Measurements from ENCODE around the gene EGFLAM.
A peak's percentile ranks its signal among the peaks of the same experiment; 100 is the strongest.

The EGFLAM gene

DNA sequence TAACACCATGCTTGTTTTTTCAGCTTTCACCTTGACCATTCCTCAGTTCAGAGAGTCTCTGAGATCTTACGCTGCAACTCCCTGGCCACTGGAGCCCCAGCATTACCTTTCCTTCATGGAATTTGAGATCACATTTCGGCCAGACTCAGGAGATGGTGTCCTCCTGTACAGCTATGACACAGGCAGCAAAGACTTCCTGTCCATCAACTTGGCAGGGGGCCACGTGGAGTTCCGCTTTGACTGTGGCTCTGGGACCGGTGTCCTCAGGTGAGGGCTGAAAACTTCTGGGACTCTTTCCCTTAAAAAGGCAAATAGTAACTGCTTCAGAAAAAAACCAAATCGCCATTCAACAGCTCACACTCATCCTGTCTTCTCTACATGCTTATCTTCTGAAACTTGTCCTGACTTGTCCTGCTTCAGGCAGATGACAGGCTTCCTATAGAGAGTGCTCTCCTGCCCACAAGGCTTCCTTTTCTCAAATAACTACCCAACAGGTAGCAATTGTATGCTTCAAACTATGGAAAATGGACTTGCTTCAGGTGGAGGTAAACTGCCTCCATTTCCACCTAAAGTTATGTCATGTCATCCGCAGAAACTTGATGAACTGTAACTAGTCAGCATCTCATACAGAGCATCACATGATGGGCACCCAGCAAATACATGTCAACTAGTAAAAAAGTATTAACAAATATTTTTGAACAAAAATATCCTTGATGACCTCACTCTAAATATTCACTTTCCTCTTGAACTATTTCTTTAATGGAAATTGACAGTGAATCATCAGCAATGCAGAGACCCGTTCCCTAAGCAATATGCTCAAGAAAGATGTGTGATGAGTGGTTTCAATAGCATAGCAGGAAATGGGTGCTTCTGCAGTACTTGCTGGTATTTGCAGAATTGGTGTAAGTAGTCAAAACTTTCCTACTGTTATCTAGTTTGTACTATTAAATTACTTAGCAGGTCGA lies 168.9 kb downstream of the EGFLAM start:
- Mint-ChIP-seq H3K4me1 (no peaks in the 10 kb centered on the region), H3K27me3 (peaks cover 14% of the 10 kb centered on the region), H3K27ac (no peak overlapping the region), H3K4me3 (no peak overlapping the region), H3K9me3 (no peaks in the 10 kb centered on the region), H3K36me3 (no peaks in the 10 kb centered on the region)

DNA sequence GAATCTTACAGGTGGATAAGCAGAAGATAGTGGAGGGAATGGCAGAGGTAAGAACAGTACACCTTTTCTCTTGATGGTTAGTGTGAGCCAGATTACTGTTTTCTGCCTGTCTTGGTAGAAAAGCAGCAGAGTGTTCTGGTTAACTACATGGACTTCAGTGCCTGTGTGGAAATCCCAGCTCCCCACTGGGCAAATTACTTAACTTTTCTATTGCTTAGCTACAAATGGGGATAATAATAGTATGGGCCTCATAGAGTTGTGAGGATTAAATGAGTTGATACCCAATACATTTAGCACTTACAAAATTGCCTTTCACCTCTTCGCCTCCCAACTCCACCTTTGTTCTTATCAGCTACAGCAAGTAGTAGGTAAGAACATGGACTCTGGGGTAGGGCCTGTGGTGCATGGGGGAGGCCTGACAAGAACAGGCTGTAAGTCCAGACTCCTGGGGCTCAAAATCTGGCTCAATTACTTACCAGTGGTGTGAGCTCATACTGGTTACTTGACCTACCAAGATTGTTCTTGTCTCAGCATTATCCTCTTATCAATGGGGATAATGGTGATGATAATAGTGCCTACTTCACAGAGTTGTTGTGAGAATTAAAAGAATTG lies 173.0 kb downstream of the EGFLAM start:
- Mint-ChIP-seq H3K27me3 (peaks cover 16% of the 10 kb centered on the region), H3K4me1 (no peaks in the 10 kb centered on the region), H3K36me3 (no peaks in the 10 kb centered on the region), H3K9me3 (no peaks in the 10 kb centered on the region), H3K4me3 (no peak overlapping the region), H3K27ac (no peak overlapping the region)

DNA sequence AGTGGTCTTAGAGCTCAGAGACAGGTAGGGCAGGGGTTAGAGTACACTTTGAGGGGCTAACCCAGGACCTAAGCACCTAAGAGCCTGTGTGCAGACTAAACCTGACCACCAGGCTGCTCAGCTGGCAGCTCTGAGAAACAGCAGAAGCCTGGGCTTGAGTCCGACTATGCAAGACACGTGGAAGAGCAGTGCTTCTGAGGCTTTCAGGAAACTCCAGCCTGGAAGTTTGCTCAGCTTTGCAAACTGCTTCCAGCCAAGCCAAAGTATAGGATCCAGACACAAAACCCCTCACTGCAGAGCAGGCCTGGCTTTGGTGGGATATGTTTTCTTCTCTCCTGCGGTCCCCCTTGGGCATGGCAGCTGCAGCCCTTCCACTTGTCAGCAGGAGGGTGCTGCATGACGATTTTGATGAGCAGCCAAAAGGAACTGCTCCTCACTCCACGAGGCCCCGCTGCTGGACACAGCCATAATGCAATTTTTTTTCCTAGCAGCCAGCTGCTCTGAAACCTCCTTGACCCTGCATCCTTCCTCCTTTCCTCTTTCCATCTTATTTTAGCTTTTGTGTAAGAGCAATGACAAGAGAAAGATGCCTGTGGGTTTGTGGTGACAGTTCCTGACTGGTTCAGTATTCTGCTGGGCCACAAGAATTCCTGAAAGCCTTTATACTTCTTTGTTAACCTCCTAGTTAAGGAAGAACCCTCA lies 175.0 kb downstream of the EGFLAM start:
- Mint-ChIP-seq H3K4me3 (no peak overlapping the region), H3K9me3 (no peaks in the 10 kb centered on the region), H3K27me3 (peaks cover 14% of the 10 kb centered on the region), H3K36me3 (no peaks in the 10 kb centered on the region), H3K4me1 (no peaks in the 10 kb centered on the region), H3K27ac (no peak overlapping the region)

DNA sequence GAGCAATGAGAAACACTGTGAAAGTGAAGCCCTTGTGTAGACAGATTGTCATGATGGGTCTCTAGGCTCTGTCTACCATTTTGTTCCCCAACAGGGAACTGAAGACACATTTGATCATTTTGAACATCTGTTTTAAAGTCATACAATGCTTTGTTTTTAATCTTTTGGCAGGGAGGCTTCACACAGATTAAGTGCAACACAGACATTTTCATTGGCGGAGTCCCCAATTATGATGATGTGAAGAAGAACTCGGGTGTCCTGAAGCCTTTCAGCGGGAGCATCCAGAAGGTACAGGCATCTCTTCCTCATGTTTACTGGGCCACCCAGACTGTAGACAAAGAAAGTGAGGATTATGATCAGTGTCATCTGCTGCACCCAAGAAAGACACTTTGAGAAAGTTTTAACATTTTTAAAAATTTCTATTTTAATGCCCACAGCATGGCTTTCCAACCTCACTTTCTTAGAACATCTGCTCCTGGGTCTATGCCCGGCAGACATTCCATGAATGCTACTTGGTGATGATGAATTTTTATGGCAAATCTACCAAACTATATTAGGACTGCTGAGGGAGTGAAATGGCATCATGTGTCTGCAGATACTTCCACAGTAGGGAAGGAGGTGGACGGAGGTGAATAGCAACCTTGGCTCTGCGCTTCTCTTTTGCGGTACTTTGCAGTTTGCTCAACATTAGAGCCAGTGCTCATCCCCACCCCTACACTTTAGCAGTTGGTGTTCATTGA lies 176.8 kb downstream of the EGFLAM start:
- H3K27ac Mint-ChIP-seq, result no peak overlapping the region
- no peaks in the 10 kb centered on the region for H3K36me3 Mint-ChIP-seq
- H3K4me1 Mint-ChIP-seq, result no peaks in the 10 kb centered on the region
- no peaks in the 10 kb centered on the region for H3K9me3 Mint-ChIP-seq
- peaks cover 9% of the 10 kb centered on the region for H3K27me3 Mint-ChIP-seq
- no peak overlapping the region for H3K4me3 Mint-ChIP-seq

DNA sequence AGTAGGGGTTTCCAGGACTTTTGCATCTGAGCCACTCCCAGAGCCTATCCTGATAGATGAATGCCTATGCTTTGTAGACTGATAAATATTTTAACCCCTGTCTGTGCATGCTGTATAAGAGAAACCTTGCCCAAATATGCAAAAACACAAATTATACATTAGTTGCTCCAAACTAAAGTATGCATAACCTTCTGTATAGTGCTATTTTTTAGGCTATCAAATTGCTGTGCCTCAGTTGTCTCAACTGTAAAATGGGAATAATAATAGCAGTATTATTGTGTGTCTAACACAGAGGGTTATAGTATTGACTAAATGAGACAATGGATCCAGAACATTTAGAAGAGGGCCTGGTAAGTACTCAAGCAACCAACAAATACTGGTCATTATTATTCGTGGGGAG lies 180.4 kb downstream of the EGFLAM start:
- no peaks in the 10 kb centered on the region for H3K36me3 Mint-ChIP-seq
- H3K27ac Mint-ChIP-seq, result no peak overlapping the region
- no peaks in the 10 kb centered on the region for H3K9me3 Mint-ChIP-seq
- H3K4me3 Mint-ChIP-seq, result no peak overlapping the region
- no peaks in the 10 kb centered on the region for H3K4me1 Mint-ChIP-seq
- peaks cover 11% of the 10 kb centered on the region for H3K27me3 Mint-ChIP-seq

DNA sequence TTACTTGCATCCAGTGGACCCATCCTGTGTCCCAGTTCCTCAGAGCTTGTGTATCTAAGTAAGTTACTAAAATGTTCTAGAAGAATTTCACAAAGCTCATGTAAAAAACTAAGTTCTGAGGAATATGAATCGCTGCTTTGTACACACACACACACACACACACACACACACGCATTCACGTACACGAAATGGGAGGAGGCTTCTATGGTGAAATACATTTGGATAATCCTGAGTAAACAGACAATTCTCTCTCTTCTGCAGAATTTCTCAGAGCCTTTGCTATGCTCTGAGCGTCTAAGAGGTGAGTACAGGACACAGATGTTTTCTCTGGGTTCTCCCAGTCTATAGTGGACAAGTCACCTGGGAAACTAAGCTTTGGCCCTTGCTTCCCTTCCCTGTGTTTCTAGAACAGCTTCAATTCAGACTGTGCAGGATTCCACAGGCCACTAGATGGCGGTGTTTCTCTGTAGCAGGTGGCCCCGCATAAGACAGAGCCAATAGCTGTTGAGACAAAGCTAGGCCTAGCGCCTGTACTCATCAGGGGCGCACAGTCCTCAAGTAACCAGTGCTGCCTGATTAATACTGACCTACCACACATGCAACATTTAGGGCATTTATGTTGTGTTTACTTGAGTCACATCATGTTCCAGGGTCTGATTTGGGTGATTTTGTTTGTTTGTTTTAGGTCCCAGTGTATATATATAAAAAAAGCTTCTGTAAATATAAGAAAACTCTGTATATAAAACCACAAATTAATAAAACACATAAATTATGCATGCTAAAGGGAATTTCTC lies 183.3 kb downstream of the EGFLAM start:
- Mint-ChIP-seq H3K27me3 (peaks cover 13% of the 10 kb centered on the region), H3K27ac (no peak overlapping the region), H3K36me3 (no peaks in the 10 kb centered on the region), H3K4me3 (no peak overlapping the region), H3K9me3 (no peaks in the 10 kb centered on the region), H3K4me1 (no peaks in the 10 kb centered on the region)

DNA sequence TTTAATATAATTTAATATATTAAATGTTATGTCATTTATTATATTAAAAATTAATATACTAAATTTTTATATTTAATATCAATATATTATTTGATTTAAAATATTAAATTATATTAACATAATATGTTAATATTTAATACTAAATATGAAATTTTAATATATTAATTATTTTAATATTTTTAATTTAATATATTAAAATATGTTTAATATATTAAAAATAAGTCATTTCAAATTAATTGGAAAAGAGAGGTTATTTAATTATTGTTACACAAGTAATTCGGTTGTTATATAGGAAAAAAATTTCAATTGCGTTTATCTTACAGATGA lies 183.9 kb downstream of the EGFLAM start:
- Mint-ChIP-seq H3K27ac (no peak overlapping the region), H3K4me3 (no peak overlapping the region), H3K9me3 (no peaks in the 10 kb centered on the region), H3K4me1 (no peaks in the 10 kb centered on the region), H3K27me3 (peaks cover 17% of the 10 kb centered on the region), H3K36me3 (no peaks in the 10 kb centered on the region)

DNA sequence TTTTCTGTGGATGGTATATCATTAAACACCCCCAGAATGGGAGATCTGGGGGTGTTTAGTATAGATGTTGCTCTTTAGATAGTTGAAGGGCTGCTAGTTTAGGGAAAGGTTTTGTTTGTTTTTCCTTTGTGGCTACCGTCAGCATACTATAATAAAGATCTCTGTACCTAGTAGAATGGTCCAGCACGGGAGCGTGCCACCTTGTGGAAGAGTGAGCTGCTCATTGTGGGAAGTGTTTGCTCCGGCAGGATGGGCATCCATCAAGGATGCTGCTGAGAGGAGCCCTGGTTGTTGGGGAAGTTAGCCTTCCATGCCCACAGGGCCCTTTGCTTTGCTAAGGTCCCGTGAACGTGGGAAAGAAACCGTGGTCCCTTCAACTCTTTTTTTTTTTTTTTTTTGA lies 185.0 kb downstream of the EGFLAM start:
- Mint-ChIP-seq H3K4me1 (no peaks in the 10 kb centered on the region), H3K27me3 (peaks cover 20% of the 10 kb centered on the region), H3K9me3 (no peaks in the 10 kb centered on the region), H3K36me3 (no peaks in the 10 kb centered on the region), H3K27ac (no peak overlapping the region), H3K4me3 (no peak overlapping the region)

DNA sequence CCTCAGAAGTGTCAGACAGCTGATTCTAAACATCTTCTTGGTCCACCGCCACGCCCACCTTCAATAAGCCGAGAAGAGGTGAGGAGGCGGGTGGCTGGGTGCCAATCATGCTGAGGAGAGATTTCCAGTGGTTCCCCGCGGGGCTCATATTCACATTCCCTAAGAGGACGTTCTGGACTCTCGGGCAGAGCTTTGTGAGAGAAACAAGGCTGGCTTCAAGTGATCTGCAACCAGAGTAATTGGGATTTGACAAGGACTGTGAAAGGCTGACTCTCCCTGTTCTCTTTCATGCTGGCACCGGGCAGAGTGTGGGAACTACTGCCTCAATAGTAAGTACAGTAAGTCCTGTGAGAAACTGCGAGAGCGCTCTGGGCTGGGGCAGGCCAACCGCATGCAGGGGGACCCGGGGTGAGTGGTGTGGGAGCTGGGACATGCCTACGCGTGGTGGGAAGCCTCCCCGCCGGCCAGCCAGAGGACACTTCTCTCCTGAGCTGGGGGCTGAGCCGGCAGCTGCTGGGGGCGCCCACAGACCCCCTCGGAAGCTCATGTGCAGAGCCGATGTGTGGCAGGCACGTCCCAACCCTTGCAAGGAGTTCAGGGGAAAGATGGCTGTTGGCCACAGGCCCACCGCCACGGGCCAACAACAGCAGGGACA lies 187.1 kb downstream of the EGFLAM start:
- no peaks in the 10 kb centered on the region for H3K9me3 Mint-ChIP-seq
- H3K27me3 Mint-ChIP-seq, result peaks cover 31% of the 10 kb centered on the region
- no peaks in the 10 kb centered on the region for H3K4me1 Mint-ChIP-seq
- H3K27ac Mint-ChIP-seq, result no peak overlapping the region
- H3K4me3 Mint-ChIP-seq, result no peak overlapping the region
- H3K36me3 Mint-ChIP-seq, result no peaks in the 10 kb centered on the region

DNA sequence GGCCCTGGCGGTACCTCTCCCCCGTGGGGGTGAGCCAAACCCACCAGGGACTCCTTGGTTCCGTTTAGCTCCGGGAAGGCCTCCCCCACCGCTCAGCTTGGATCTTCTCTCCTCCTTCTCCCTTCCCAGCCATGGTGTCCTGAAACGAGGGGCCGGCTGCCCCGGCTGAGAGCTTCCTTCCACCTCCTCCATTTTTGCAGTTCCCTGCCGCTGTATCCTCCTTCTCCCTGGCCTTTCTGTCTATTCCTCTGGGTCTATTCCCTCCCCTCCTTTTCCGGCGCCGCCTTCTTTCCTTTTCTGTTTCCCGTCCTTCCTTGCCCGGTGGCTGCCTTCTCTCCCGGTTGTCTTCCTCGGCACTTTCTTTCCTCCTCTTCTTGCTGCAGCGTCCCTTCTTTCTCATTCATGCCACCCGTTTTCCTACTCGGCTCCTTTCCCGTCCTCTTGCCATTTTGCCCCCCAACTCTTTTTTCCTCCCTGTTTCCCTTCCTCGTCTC lies 187.7 kb downstream of the EGFLAM start:
- no peak overlapping the region for H3K4me3 Mint-ChIP-seq
- H3K36me3 Mint-ChIP-seq, result no peaks in the 10 kb centered on the region
- peaks cover 37% of the 10 kb centered on the region for H3K27me3 Mint-ChIP-seq
- H3K27ac Mint-ChIP-seq, result no peak overlapping the region
- peaks cover 5% of the 10 kb centered on the region for H3K4me1 Mint-ChIP-seq
- no peaks in the 10 kb centered on the region for H3K9me3 Mint-ChIP-seq

DNA sequence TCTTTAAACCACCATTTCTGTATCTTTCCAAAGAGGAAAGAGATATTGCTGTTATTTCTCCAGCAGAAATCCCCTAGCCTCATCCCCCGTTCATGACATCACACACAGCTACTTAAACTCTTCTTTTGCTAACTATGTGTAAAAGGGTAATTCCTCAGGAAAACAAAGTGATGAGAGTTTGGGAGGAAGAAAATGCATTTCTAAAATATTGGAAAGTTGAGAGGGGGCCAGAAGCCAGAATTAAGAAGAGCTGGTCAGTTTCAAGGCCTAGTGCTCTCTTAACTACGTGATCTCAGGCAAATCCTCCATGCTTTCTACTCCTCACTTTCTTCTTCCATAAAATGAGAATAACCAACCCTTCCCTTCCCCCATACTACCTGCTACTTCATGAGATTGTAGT lies 188.7 kb downstream of the EGFLAM start:
- Mint-ChIP-seq H3K9me3 (no peaks in the 10 kb centered on the region), H3K27me3 (peaks cover 34% of the 10 kb centered on the region), H3K27ac (peak overlapping the region; percentile 23)

DNA sequence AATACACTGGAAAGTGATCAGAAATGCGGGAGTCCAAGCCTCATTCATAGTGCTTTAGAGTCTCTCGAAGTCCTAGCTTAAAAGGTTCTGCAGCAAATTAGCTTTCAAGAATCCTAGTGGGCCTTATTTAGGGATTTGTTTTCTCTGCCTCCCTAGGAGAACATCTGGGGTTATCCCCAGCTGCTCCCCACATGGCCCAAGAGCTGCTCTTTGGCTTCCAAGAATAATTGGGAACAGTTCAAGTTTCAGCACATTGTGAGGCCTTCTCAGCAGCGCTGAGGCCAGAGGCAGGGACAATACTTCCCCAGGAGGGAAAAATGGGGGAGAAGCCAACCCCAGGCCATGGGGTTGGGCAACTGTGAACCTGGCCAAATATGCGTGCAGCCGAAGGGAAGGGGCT lies 189.4 kb downstream of the EGFLAM start:
- Mint-ChIP-seq H3K4me3 (no peak overlapping the region), H3K9me3 (no peaks in the 10 kb centered on the region), H3K27ac (no peak overlapping the region), H3K27me3 (peaks cover 39% of the 10 kb centered on the region), H3K4me1 (peaks cover 12% of the 10 kb centered on the region), H3K36me3 (no peaks in the 10 kb centered on the region)

More for the DNA sequence above, 188.7 kb downstream of the EGFLAM start:
- Mint-ChIP-seq H3K4me3 (no peak overlapping the region), H3K4me1 (peaks cover 5% of the 10 kb centered on the region), H3K36me3 (no peaks in the 10 kb centered on the region)

DNA sequence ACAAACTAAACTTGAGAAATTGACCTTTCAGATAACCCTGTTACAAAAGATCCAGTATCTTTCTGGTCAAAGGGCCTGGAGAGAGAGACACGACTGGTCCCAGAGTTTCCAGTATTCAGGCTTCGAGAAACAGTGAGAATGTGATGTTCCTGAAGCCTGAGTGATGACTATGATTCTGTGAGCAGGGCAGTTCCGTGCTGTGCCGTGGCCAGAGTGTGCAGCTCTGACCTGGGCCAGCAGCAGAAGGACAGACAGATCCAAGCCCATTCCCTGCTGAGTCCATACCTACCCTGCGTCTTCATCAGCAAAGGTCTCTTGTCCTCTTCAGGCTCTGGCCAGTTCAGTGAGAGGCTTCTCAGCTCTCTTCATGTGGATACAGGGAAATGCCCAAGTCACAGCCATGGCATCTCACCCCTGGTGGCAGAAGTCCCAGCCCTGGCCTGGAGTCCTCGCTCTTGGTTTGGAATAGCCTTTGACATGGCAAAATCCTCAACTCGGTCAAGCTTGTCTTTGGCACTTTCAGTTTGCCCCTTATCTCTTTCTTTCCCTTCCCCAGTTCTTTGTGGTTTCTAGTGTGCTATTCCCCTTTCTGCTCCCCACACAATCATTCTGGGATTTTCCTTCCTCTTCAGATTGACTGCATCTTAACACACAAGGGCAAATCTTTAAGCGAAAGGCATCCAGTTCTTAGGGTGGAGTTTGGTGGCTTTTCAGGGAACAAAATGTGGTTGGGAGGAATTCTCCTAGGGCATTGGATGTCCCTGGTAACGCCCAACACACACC lies 190.4 kb downstream of the EGFLAM start:
- no peaks in the 10 kb centered on the region for H3K9me3 Mint-ChIP-seq
- H3K4me1 Mint-ChIP-seq, result peaks cover 21% of the 10 kb centered on the region
- peaks cover 42% of the 10 kb centered on the region for H3K27me3 Mint-ChIP-seq
- H3K27ac Mint-ChIP-seq, result no peak overlapping the region
- H3K4me3 Mint-ChIP-seq, result no peak overlapping the region
- no peaks in the 10 kb centered on the region for H3K36me3 Mint-ChIP-seq

DNA sequence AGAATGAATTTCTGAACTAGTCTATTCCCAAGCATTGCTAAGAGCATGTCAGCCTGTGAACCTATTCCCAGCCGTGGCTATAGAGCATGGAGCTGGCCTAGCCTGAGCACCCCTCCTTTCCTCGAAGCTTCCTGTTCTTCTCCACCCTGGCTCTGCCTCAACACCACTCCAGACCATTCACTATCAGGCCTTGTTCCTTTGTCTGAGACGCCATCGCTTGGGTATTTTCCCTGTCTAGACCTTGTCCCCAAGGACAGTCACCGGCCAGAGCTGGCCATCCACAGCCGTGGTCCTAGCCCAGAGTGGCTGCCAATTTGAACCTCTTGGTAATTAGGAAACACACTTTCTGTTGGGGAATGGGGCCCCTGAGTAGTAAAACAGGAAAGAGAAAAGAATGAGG lies 192.3 kb downstream of the EGFLAM start:
- Mint-ChIP-seq H3K27me3 (peaks cover 53% of the 10 kb centered on the region), H3K4me3 (no peak overlapping the region), H3K27ac (no peak overlapping the region), H3K36me3 (no peaks in the 10 kb centered on the region), H3K4me1 (peaks cover 36% of the 10 kb centered on the region), H3K9me3 (no peaks in the 10 kb centered on the region)
